ENCODE results near the gene LGI1.

The LGI1 gene

DNA sequence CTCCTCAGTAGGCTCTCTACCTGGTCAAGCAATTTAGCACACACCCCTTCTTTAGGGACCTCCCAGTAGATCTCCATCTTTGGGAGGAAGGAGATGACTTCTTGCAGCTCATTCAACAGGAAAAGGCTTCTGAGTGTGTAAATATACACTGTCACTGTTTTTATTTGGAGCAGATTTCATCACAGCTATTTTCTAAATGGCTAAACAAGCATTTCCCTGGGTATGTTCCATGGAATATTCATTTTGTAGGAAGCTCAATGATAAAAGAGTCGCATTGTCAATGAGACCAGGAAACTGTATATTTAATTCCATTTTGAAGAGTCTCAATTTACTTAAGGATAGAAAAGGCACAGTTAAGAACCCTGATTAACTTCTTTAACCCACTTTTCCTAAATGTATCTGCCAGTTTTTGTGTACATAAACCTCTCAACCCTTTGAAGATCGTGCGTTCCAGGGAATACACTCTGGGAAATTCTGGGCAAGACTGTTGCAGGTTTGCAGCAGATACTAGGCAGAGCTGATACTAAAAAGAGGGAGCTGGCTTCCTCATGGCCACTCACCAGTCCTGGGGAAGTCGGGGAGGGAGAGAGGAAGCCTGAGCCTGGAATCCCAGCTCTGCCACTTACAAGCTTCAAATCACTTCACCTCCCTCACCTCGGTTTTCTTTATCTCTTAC lies 10.1 kb downstream of the LGI1 start:
- no peaks in the 10 kb centered on the region for H3K4me1 Mint-ChIP-seq (ENCODE audit: low read depth)
- peaks cover 6% of the 10 kb centered on the region for H3K27me3 Mint-ChIP-seq
- no peak overlapping the region for H3K27ac Mint-ChIP-seq
- no peak overlapping the region for H3K4me3 Mint-ChIP-seq
- H3K9me3 Mint-ChIP-seq (ENCODE audit: low read depth) = no peaks in the 10 kb centered on the region
- H3K36me3 Mint-ChIP-seq = no peaks in the 10 kb centered on the region

DNA sequence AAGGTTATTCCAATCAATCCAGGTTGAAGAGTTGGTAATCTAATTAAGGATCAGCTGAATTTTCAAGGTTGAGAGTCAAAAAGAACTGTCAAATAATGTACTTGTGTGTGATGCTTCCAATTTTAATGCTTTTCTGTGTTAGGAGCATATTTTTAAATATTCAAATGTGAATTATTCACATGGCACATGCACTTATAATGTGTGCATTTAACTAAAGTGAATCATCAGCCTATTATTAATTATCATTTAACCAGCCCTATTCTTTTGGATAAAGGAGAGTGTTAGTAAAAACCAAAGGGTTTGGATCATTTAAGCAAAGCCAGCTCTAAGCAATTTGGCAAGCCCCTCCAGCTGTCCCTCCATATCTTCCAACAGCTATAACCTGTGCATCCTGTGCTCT lies 11.2 kb downstream of the LGI1 start:
- Mint-ChIP-seq H3K4me1 (ENCODE audit: low read depth) (no peaks in the 10 kb centered on the region), H3K27me3 (peaks cover 2% of the 10 kb centered on the region), H3K4me3 (no peak overlapping the region), H3K9me3 (ENCODE audit: low read depth) (no peaks in the 10 kb centered on the region), H3K36me3 (no peaks in the 10 kb centered on the region), H3K27ac (no peak overlapping the region)

DNA sequence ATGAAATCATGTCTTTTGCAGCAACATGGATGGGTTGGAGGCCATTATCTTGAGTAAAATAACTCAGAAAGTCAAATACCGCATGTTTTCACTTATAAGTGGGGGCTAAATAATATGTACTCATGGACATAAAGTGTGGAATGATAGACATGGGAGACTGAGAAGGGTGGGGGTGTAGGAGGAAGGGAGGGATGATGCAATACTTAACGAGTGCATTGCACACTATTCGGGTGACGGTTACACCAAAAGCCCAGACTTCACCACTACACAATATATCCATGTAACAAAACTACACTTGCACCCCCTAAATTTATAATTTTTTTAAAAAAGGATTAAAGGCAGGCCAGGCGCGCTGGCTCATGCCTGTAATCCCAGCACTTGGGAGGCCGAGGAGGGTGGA lies 13.6 kb downstream of the LGI1 start:
- Mint-ChIP-seq H3K9me3 (ENCODE audit: low read depth) (no peaks in the 10 kb centered on the region), H3K36me3 (no peaks in the 10 kb centered on the region), H3K4me3 (no peak overlapping the region), H3K4me1 (ENCODE audit: low read depth) (no peaks in the 10 kb centered on the region), H3K27me3 (peaks cover 4% of the 10 kb centered on the region), H3K27ac (no peak overlapping the region)

DNA sequence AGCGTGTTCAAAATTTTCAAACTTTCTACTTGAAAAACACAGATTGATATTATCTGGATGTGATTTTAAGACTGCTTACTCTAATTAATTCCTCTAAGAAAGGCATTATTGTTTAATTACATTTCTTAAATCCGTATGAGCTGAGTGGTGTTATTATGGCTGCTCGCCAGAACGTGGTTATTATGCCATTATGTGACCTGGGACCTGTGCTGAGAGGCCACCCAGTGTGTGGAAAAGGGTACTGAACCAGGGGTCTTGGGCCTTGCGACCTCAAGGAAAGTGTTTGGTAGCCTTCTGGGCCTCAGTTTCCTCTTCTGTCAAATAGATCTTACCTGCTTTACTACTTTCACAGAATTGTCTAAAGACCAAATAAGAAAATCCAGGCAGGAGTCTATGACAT lies 15.4 kb downstream of the LGI1 start:
- no peak overlapping the region for H3K27ac Mint-ChIP-seq
- H3K4me3 Mint-ChIP-seq = no peak overlapping the region
- H3K27me3 Mint-ChIP-seq = peaks cover 3% of the 10 kb centered on the region
- H3K9me3 Mint-ChIP-seq (ENCODE audit: low read depth) = no peaks in the 10 kb centered on the region
- no peaks in the 10 kb centered on the region for H3K4me1 Mint-ChIP-seq (ENCODE audit: low read depth)
- no peaks in the 10 kb centered on the region for H3K36me3 Mint-ChIP-seq

DNA sequence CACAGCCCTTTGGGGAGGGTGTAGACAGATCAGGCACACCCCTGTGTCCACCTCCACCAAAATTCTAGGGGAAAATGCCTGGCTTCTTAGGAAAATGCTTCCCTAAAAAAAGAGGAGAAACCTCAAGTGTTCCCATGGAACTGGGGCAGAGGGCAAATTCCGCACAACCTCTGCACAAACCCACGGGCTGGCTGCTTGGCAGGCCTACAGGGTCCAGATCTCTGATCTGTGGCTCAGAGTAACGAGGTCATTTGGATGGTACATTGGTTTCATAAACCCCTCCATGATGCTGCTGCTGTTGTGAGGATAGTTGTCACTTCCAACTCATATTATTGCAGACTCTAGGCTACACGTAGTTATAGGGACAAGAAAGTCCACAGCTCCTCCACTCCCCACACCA lies 16.0 kb downstream of the LGI1 start:
- Mint-ChIP-seq H3K4me3 (no peak overlapping the region), H3K4me1 (ENCODE audit: low read depth) (no peaks in the 10 kb centered on the region), H3K27me3 (peaks cover 3% of the 10 kb centered on the region), H3K9me3 (ENCODE audit: low read depth) (no peaks in the 10 kb centered on the region), H3K27ac (no peak overlapping the region), H3K36me3 (no peaks in the 10 kb centered on the region)

DNA sequence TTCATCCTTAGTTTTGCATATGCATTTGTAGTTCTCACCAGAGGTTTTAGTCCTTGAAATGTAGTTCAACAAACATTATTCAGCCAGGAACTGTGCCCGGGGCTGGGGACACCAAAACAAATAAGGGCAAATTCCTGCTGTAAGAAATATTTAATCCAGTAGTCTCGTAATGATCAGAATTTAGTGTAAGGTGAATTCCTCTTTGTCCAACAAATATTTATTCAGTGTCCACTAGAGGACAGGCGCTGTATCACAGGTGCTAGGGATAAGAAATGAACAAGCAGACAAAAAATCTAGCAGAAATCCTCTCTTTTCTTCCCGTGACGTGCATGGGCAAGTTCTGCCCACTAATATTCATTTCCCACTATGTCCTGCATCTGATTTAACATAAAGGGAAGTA lies 17.6 kb downstream of the LGI1 start:
- Mint-ChIP-seq H3K36me3 (no peaks in the 10 kb centered on the region), H3K4me1 (ENCODE audit: low read depth) (no peaks in the 10 kb centered on the region), H3K27me3 (peaks cover 6% of the 10 kb centered on the region)

DNA sequence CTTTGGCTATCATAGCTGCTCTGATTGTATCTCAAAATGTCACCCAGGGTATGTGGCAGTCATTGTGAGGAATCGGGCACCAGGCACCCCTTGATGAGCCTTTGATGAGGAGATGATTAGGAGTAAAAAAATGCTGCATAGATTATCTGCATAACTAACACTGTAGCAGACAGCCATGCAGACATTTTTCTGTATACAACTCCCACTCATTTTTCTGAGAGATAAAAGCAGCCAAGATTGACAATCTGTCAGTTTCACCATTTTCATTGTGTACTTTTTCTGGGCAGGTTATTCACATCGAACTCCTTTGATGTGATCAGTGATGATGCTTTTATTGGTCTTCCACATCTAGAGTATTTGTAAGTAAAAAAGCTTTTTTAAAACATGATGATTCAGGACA lies 19.4 kb downstream of the LGI1 start:
- Mint-ChIP-seq H3K27me3 (peaks cover 6% of the 10 kb centered on the region), H3K4me1 (ENCODE audit: low read depth) (no peaks in the 10 kb centered on the region), H3K4me3 (no peak overlapping the region), H3K36me3 (no peaks in the 10 kb centered on the region), H3K27ac (no peak overlapping the region), H3K9me3 (ENCODE audit: low read depth) (no peaks in the 10 kb centered on the region)

More for the DNA sequence above, 17.6 kb downstream of the LGI1 start:
- no peaks in the 10 kb centered on the region for H3K9me3 Mint-ChIP-seq (ENCODE audit: low read depth)
- H3K4me3 Mint-ChIP-seq = no peak overlapping the region
- H3K27ac Mint-ChIP-seq = no peak overlapping the region

DNA sequence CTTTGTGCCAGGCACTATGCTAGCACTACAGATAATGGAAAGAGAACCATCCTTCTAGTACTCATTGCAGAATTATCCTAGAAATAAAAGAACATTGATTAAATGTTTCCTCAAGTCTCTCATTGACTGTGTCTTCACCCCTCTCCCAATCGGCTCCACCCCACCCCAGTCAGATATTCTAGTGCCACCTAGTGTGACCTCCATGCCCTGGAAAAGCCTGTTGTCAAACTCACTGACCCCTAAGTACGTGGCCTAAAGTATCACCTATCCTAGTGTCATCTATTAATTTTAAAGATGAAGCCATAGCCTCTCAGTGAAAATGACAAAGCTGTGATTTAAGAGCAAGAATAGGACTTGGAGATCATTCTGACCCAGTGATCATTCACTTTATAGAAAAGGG lies 26.3 kb downstream of the LGI1 start:
- Mint-ChIP-seq H3K36me3 (no peaks in the 10 kb centered on the region), H3K4me3 (no peak overlapping the region), H3K27me3 (peaks cover 4% of the 10 kb centered on the region), H3K27ac (no peak overlapping the region), H3K9me3 (ENCODE audit: low read depth) (no peaks in the 10 kb centered on the region), H3K4me1 (ENCODE audit: low read depth) (no peaks in the 10 kb centered on the region)

DNA sequence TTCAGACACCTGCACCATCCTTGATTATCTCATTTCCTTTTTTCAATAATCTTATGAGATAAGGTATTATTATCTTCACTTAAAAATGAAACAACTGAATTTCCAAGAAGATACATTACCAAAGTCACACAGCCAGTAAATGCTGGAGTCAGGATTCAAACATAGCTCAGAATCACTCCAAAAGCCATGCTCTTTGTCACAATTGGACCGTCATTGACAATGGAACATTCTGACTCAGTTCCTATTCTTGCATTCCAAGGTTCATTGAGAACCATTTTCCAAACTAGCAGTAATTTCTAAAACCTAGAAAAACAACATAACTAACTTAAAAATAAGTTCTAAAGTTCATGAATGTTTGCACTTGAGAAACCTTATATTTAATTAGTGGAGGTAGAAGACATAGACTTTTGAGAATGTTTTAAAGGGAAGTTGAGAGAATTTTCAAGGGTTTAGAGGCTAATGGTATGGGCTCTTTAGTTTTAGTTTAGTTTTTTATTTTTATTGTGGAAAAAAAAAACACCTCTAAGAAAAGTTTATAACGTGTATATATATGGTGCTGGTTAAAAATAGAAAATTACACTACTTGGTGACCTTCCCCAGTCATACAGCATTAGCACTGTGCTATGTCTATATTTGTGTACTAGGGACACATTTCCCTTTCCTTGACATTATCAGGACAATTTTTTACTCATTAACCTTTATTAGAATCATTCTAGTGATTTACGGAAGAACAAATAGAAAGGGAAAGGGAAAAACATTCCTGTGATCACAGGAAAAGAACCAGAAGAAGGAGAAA lies 30.9 kb downstream of the LGI1 start:
- no peak overlapping the region for H3K27ac Mint-ChIP-seq
- H3K9me3 Mint-ChIP-seq (ENCODE audit: low read depth) = no peaks in the 10 kb centered on the region
- H3K36me3 Mint-ChIP-seq = no peaks in the 10 kb centered on the region
- no peaks in the 10 kb centered on the region for H3K4me1 Mint-ChIP-seq (ENCODE audit: low read depth)
- H3K27me3 Mint-ChIP-seq = peaks cover 8% of the 10 kb centered on the region
- H3K4me3 Mint-ChIP-seq = no peak overlapping the region

DNA sequence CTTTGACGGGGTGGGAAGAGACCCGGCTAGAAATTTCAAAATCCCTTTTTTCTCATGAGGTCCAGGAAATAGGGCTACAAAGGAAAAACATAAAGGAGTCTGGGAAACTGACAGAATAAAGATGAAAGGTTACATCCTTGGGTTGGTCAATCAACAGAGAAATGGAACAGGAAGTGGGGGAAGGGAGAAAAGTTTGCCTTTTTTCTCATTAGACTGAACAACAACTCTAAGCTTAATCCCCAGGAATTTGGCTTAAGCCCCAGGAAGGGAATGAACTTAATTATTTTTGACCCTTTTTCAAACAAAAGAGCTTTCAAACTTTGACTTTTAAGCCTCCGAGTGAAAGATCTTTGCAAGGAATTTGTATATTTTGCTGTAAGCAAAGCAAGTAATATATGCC lies 32.7 kb downstream of the LGI1 start:
- no peaks in the 10 kb centered on the region for H3K9me3 Mint-ChIP-seq (ENCODE audit: low read depth)
- H3K27me3 Mint-ChIP-seq = peaks cover 9% of the 10 kb centered on the region

DNA sequence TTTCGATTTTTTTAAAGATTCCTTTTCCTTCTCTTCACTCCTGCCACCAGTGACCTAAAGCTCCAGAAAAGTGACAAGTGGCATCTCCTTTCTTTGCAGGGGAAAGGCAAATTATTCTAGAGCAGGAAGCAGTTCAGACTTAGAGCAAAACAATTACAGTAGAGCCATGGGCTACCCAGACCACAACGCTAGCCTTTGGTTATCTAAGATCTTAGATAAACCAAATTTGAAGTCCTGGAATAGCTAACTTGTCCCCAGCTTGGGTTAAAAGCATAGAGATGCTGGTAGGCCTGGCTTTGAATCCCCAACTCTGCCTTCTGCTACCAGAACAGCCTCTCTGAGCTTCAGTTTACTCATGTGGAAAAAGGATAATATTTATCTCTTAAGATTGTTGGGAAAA lies 38.4 kb downstream of the LGI1 start:
- Mint-ChIP-seq H3K27me3 (peaks cover 7% of the 10 kb centered on the region), H3K9me3 (ENCODE audit: low read depth) (no peaks in the 10 kb centered on the region), H3K27ac (no peak overlapping the region), H3K4me3 (no peak overlapping the region), H3K36me3 (no peaks in the 10 kb centered on the region), H3K4me1 (ENCODE audit: low read depth) (no peaks in the 10 kb centered on the region)

More for the DNA sequence above, 32.7 kb downstream of the LGI1 start:
- H3K4me1 Mint-ChIP-seq (ENCODE audit: low read depth) = no peaks in the 10 kb centered on the region
- no peak overlapping the region for H3K27ac Mint-ChIP-seq
- H3K4me3 Mint-ChIP-seq = no peak overlapping the region
- no peaks in the 10 kb centered on the region for H3K36me3 Mint-ChIP-seq

DNA sequence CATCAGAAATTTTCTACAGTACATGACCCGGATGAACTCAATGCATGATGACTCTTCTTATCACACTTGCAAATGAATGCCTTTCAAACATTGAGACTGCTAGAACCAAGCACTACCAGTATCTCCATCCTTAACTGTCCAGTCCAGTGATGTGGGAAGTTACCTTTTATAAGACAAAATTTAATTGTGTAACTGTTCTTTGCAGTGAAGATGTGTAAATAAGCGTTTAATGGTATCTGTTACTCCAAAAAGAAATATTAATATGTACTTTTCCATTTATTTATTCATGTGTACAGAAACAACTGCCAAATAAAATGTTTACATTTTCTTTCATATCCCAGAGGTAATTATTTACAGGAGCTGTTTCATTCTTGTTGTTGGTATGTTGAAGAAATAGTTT lies 40.1 kb downstream of the LGI1 start:
- no peaks in the 10 kb centered on the region for H3K36me3 Mint-ChIP-seq
- H3K9me3 Mint-ChIP-seq (ENCODE audit: low read depth) = no peaks in the 10 kb centered on the region
- H3K27me3 Mint-ChIP-seq = peaks cover 9% of the 10 kb centered on the region
- H3K27ac Mint-ChIP-seq = no peak overlapping the region
- H3K4me3 Mint-ChIP-seq = no peak overlapping the region
- H3K4me1 Mint-ChIP-seq (ENCODE audit: low read depth) = no peaks in the 10 kb centered on the region

DNA sequence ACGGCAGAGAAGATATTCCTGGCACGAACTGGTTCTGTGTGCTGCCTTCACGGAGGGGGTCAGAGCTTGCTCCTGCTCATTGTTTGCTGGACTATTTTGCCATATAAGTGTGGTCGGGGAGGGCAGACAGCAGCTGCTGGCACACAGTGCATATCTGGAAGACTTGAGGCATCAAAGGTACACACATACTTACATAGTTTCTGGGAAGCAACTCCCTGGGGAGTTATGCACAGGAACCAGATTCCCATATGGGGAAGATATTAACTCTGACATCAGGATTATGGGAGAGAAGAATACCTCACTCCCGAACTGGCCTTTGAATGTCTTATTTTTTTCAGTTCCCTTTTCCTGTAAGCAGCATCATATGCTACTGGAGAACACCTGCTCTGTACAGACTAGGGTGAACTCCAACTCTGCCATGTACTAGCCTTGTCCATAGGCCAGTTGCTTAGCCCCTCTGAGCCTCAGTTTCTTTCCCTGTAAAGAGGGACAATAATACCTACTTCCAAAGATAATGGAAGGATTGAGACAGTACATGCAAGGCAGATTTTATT lies 41.5 kb downstream of the LGI1 start:
- Mint-ChIP-seq H3K9me3 (ENCODE audit: low read depth) (no peaks in the 10 kb centered on the region), H3K27me3 (peaks cover 14% of the 10 kb centered on the region), H3K27ac (no peak overlapping the region), H3K4me3 (no peak overlapping the region), H3K36me3 (no peaks in the 10 kb centered on the region), H3K4me1 (ENCODE audit: low read depth) (no peaks in the 10 kb centered on the region)

DNA sequence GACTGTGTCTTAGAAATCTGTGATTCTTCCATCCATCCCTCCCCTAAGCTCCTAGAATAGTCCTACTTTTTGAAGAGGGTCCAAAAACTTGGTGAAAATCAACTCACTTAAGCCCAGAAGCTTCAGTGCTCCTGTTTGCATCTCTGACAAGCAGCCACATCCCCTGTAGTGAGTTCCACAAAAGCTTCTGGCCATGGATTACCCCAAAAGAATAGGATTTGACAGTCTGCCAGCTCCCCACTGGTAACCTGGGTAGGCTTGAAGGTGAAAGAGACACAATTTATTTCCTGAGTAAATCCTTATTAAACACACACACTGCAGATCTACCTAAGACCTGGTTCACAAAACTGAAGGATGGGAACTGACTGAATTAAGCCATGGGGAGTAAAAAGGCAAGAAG lies 46.5 kb downstream of the LGI1 start:
- Mint-ChIP-seq H3K27ac (no peak overlapping the region), H3K9me3 (ENCODE audit: low read depth) (no peaks in the 10 kb centered on the region), H3K4me3 (no peak overlapping the region), H3K36me3 (no peaks in the 10 kb centered on the region), H3K27me3 (peaks cover 27% of the 10 kb centered on the region), H3K4me1 (ENCODE audit: low read depth) (no peaks in the 10 kb centered on the region)

DNA sequence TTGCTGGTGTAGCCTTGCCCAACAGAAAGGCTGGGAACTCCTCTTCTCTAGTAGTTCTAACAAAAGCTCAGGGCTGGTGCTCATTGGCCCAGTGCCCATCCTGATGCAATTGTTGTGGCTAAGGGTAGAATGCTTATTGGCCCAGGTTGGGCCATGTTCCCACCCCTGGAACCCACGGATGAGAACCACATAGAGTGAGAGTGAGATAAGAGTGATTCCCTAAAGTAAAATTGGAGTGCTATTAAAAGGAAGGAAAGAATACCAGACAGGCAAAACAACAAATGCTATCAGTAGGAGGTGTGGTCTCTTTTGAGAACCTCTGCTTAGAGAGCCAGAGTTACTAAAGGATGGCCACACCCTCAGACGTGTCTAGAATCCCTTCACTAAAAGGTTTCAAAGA lies 49.2 kb downstream of the LGI1 start:
- H3K4me1 Mint-ChIP-seq (ENCODE audit: low read depth) = no peaks in the 10 kb centered on the region

More for the DNA sequence above, 49.2 kb downstream of the LGI1 start:
- Mint-ChIP-seq H3K27ac (no peak overlapping the region), H3K9me3 (ENCODE audit: low read depth) (no peaks in the 10 kb centered on the region), H3K4me3 (no peak overlapping the region), H3K27me3 (peaks cover 30% of the 10 kb centered on the region), H3K36me3 (no peaks in the 10 kb centered on the region)

All from activated naive CD8-positive, alpha-beta T cell (primary cell).